K562 (cell line): ENCODE data around the gene PDE6C.

ENCODE experiments used
- EZH2 ChIP-seq: IDR thresholded peaks from 2 replicates; pipeline ENCODE4 v1.6.1; 2012; ENCODE audit warnings: low read depth, mild to moderate bottlenecking, inconsistent platforms, low read length, borderline replicate concordance
- HMGXB4 ChIP-seq: sonication (generic); formaldehyde crosslinking; IDR thresholded peaks from 2 replicates; pipeline ENCODE4 v1.8.1; 2023; ENCODE audit warnings: mild to moderate bottlenecking, missing genetic modification reagents
- KLF16 ChIP-seq: IDR thresholded peaks from 2 replicates; pipeline ENCODE4 v1.6.1; 2016; ENCODE audit warnings: antibody characterized with exemption
- NFXL1 ChIP-seq: fragments of 450-650 bp; formaldehyde crosslinking; IDR thresholded peaks from 2 replicates; pipeline ENCODE4 v1.4.0; 2021; ENCODE audit warnings: mild to moderate bottlenecking
- SMC3 ChIP-seq: conservative IDR thresholded peaks from 2 replicates; pipeline ENCODE4 v1.6.1; 2011; ENCODE audit warnings: low read depth, low read length, improper control_type of control experiment; ENCODE audit not compliant: insufficient read depth
- TF ChIP-seq, protein P1 (sequence below): fragments of 450-650 bp; IDR thresholded peaks from 2 replicates; pipeline ENCODE4 v1.6.1; 2016; ENCODE audit warnings: low read depth, mild to moderate bottlenecking, moderate library complexity

DNA sequence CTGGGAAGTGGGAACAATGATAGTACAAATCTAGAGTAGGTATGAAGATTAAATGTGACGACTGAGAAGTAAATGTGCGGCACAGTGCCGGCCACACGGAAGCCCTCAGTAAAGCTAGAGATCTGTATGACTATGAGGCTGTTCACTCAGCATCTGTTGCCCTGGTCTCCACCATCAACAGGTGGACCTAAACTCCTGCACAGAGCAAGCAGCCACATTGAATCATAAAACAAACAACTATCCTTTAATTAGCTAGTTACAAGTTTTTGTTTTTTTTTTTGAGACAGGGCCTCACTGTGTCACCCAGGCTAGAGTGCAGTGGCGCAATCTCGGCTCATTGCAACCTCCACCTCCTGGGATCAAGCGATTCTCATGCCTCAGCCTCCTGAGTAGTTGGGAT, 27.9 kb upstream of the PDE6C start:
- TF ChIP-seq NFXL1 (CRISPR knock-in tag): no peak
- no peak for TF ChIP-seq SMC3
- TF ChIP-seq HMGXB4: no peak
- TF ChIP-seq EZH2: no peak
- TF ChIP-seq, protein P1, sequence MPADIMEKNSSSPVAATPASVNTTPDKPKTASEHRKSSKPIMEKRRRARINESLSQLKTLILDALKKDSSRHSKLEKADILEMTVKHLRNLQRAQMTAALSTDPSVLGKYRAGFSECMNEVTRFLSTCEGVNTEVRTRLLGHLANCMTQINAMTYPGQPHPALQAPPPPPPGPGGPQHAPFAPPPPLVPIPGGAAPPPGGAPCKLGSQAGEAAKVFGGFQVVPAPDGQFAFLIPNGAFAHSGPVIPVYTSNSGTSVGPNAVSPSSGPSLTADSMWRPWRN: no peak
- no peak for TF ChIP-seq KLF16
